K562 (cell line): ENCODE results near the gene DEGS1. TPM values are rescaled to one million over a fixed set of nuclear protein-coding genes. Genes with fewer than 3 reads are reported as not detected.

ENCODE experiments used
- ATAC-seq: fragments of 200-7000 bp; cut with Tn5 transposase; 3 replicates; pipeline ENCODE4 v1.9.1; 2020; ENCODE audit warnings: moderate library complexity
- BruUV-seq: library from RNA; stranded (reverse); fragments of 400-500 nt; replicated peaks from 2 replicates; lab custom pipeline; 2021; lab: Mats Ljungman, UMichigan
- CTCF ChIA-PET: fragments of 300-600 bp; formaldehyde crosslinking; extraction: SDS; loops from one replicate; lab custom pipeline; 2021; ENCODE audit warnings: low intra/inter-chr PET ratio; lab: Yijun Ruan, JAX
- POLR2A ChIA-PET: fragments of 300-600, 350-650 bp; sonication (Branson Sonifier 250); formaldehyde crosslinking; extraction: SDS; loops from one replicate; lab custom pipeline; 2021; ENCODE audit warnings: antibody characterized with exemption, inconsistent platforms; lab: Yijun Ruan, JAX
- DNase-seq, 4 experiments: peaks; one replicate each; pipeline versions ENCODE4 v3.0.0 to v3.0.0-alpha.2; 2011 to 2018; ENCODE audit warnings: low spot score in 3 of 4, mixed read lengths in 3 of 4; ENCODE audit errors: extremely low read depth in 1 of 4
- FAIRE-seq: peaks from 2 replicates; lab custom pipeline; 2011; peaks lifted over from hg19 to GRCh38; lab: Jason Lieb, UNC
- H2AFZ ChIP-seq: 2 replicates; pipeline ENCODE4 v1.6.0; 2011; ENCODE audit warnings: low read depth, low read length, control low read depth, inconsistent platforms
- H3K27ac ChIP-seq: fragments of 200-600 bp; 3 replicates; pipeline ENCODE4 v1.8.0; 2011; ENCODE audit warnings: low read depth, mild to moderate bottlenecking, control low read depth, inconsistent platforms, low read length, moderate library complexity, mixed read lengths; ENCODE audit errors: extremely low read depth
- H3K27me3 ChIP-seq, 2 experiments: fragments of 300-600 bp in 1 of 2; 2 replicates in 1 of 2; 3 replicates in 1 of 2; pipeline versions ENCODE4 v1.6.0 to v1.8.0; 2011; ENCODE audit warnings: inconsistent platforms in 2 of 2, low read length in 2 of 2, mild to moderate bottlenecking in 1 of 2, mixed read lengths in 1 of 2, moderate library complexity in 1 of 2; ENCODE audit not compliant: control insufficient read depth in 2 of 2, insufficient read depth in 2 of 2
- H3K36me3 ChIP-seq: fragments of 300-600 bp; 3 replicates; pipeline ENCODE4 v1.8.0; 2011; ENCODE audit warnings: mild to moderate bottlenecking, low read length, inconsistent platforms; ENCODE audit not compliant: control insufficient read depth, insufficient read depth
- H3K4me1 ChIP-seq, 2 experiments: fragments of 200-600 bp in 1 of 2; replicated peaks in 1 of 2; 2 replicates in 1 of 2; 3 replicates in 1 of 2; pipeline versions ENCODE4 v1.5.1 to v1.8.0; 2011; ENCODE audit warnings: inconsistent platforms in 2 of 2, low read length in 2 of 2, mild to moderate bottlenecking in 1 of 2, mixed read lengths in 1 of 2, moderate library complexity in 1 of 2; ENCODE audit not compliant: control insufficient read depth in 2 of 2, insufficient read depth in 2 of 2
- H3K4me2 ChIP-seq: 2 replicates; pipeline ENCODE4 v1.6.1; 2011; ENCODE audit warnings: low read length, control low read depth, inconsistent platforms, mixed read lengths; ENCODE audit not compliant: insufficient read depth
- H3K4me3 ChIP-seq: fragments of 200-600 bp; sonication (generic), shearing (Covaris generic); 2 replicates; pipeline ENCODE4 v1.5.1; 2016; ENCODE audit warnings: control low read depth, inconsistent platforms
- H3K79me2 ChIP-seq: fragments of 200-600 bp; 3 replicates; pipeline ENCODE4 v1.8.0; 2011; ENCODE audit warnings: low read length, inconsistent platforms; ENCODE audit not compliant: control insufficient read depth, insufficient read depth
- H3K9ac ChIP-seq, 2 experiments: 2 replicates each; pipeline versions ENCODE4 v1.6.0 to v1.6.1; 2011; ENCODE audit warnings: low read depth in 2 of 2, low read length in 2 of 2, control low read depth in 1 of 2, inconsistent platforms in 1 of 2, mild to moderate bottlenecking in 1 of 2, mixed read lengths in 1 of 2; ENCODE audit not compliant: insufficient read depth in 1 of 2
- H3K9me1 ChIP-seq: one replicate; pipeline ENCODE4 v1.6.0; 2011; ENCODE audit warnings: inconsistent platforms, mild to moderate bottlenecking, low read length, moderate library complexity; ENCODE audit not compliant: control insufficient read depth, insufficient read depth
- H3K9me3 ChIP-seq: replicated peaks from 2 replicates; pipeline ENCODE4 v1.5.1; 2011; ENCODE audit warnings: low read depth, low read length, inconsistent platforms; ENCODE audit not compliant: control insufficient read depth, insufficient read depth
- H4K20me1 ChIP-seq: replicated peaks from 2 replicates; pipeline ENCODE4 v1.6.1; 2011; ENCODE audit warnings: low read length, inconsistent platforms, mixed read lengths; ENCODE audit not compliant: control insufficient read depth, insufficient read depth
- ADNP ChIP-seq: fragments of 200-800 bp; sonication (Bioruptor generic); IDR thresholded peaks from 2 replicates; pipeline ENCODE4 v1.6.1; 2016; ENCODE audit warnings: missing genetic modification characterization, missing compliant biosample characterization
- CBFB ChIP-seq: sonication (generic); formaldehyde crosslinking; IDR thresholded peaks from 2 replicates; pipeline ENCODE4 v1.4.0; 2020; ENCODE audit warnings: mild to moderate bottlenecking, missing genetic modification reagents
- CEBPB ChIP-seq: fragments of 450-650 bp; IDR thresholded peaks from 2 replicates; pipeline ENCODE4 v1.6.1; 2016; ENCODE audit warnings: missing genetic modification characterization, missing compliant biosample characterization
- CHD2 ChIP-seq: IDR thresholded peaks from 2 replicates; pipeline ENCODE4 v1.6.1; 2011; ENCODE audit warnings: low read depth, low read length
- CHD4 ChIP-seq: fragments of 200-600 bp; sonication (generic); IDR thresholded peaks from 3 replicates; pipeline ENCODE4 v1.6.1; 2012; ENCODE audit warnings: low read depth, mild to moderate bottlenecking, mixed read lengths, low read length, inconsistent platforms; ENCODE audit not compliant: insufficient read depth, insufficient replicate concordance, poor library complexity, severe bottlenecking
- HMG20B ChIP-seq: fragments of 250-450 bp; sonication (Bioruptor Pico); IDR thresholded peaks from 2 replicates; pipeline ENCODE4 v1.5.0; 2021; ENCODE audit warnings: mild to moderate bottlenecking
- KLF10 ChIP-seq: fragments of 250-450 bp; sonication (Bioruptor Pico); IDR thresholded peaks from 2 replicates; pipeline ENCODE4 v1.6.1; 2021; ENCODE audit warnings: matching md5 sums
- MYC ChIP-seq, 2 experiments: fragments of 250-450 bp in 1 of 2; sonication (Bioruptor Pico) in 1 of 2; IDR thresholded peaks; 2 replicates each; pipeline versions ENCODE4 v1.5.1 to v1.6.1; 2012 to 2021; ENCODE audit warnings: low read depth in 2 of 2, borderline replicate concordance in 1 of 2, improper control_type of control experiment in 1 of 2, low read length in 1 of 2, mild to moderate bottlenecking in 1 of 2, moderate library complexity in 1 of 2
- RCOR1 ChIP-seq, 2 experiments: IDR thresholded peaks; 2 replicates each; pipeline ENCODE4 v1.6.1; 2012; ENCODE audit warnings: low read depth in 2 of 2, low read length in 2 of 2, borderline replicate concordance in 1 of 2, improper control_type of control experiment in 1 of 2
- SMAD4 ChIP-seq: fragments of 250-450 bp; sonication (Bioruptor Pico); conservative IDR thresholded peaks from 2 replicates; pipeline ENCODE4 v1.8.0; 2021; ENCODE audit warnings: inconsistent platforms, mild to moderate bottlenecking, moderate library complexity
- SMARCE1 ChIP-seq: fragments of 450-650 bp; IDR thresholded peaks from 2 replicates; pipeline ENCODE4 v1.7.1; 2016; ENCODE audit warnings: mild to moderate bottlenecking
- ZEB2 ChIP-seq: fragments of 450-650 bp; IDR thresholded peaks from 2 replicates; pipeline ENCODE4 v1.6.1; 2016
- ZNF239 ChIP-seq: fragments of 250-450 bp; sonication (Bioruptor Pico); IDR thresholded peaks from 2 replicates; pipeline ENCODE4 v1.4.0; 2020; ENCODE audit warnings: mild to moderate bottlenecking
- WGBS: fragments of 100-300 bp; shearing (Covaris generic); methylation state at CpG from one replicate; pipeline ENCODE4 v1.1.6; 2016; ENCODE audit warnings: low coverage, mixed read lengths; ENCODE audit not compliant: insufficient coverage; ENCODE audit errors: missing lambda C conversion rate; 5-methylcytosine and 5-hydroxymethylcytosine counted together
- in situ Hi-C: fragments of 300-500 bp; cut with MboI; formaldehyde crosslinking; loops from 4 replicates; pipeline ENCODE4 v1.15.0; 2018; ENCODE audit warnings: inconsistent platforms, mixed read lengths
- intact Hi-C: fragments of 100-400 bp; cut with micrococcal nuclease; formaldehyde crosslinking; loops from 2 replicates; pipeline ENCODE4 v1.14.2; 2022
- polyA plus RNA-seq, 8 experiments: library from polyadenylated mRNA; depleted of rRNA in 4 of 8; stranded (reverse) in 5 of 8; unstranded in 3 of 8; fragments of >200 nt; fragmentation: Nextera tagmentation in 2 of 8; fragmentation: Illumina TruSeq in 1 of 8; extraction: Ambion mirVana in 2 of 8; extraction: Trizol in 1 of 8; gene quantifications; 2 replicates each; pipeline versions ENCODE4 v1.2.1 to v1.2.3, GENCODE V29; 2011 to 2014; ENCODE audit warnings: inconsistent platforms in 1 of 8, missing spikeins in 1 of 8
- total RNA-seq, 7 experiments: library from RNA; depleted of rRNA in 6 of 7; stranded (reverse); fragments of >200 nt in 6 of 7; fragmentation: Illumina TruSeq in 2 of 7; extraction: Trizol in 2 of 7; gene quantifications; 2 replicates each; pipeline versions ENCODE4 v1.2.1 to v1.2.3, GENCODE V29; 2011 to 2021; ENCODE audit warnings: low replicate concordance in 1 of 7
- TF ChIP-seq, protein P1 (sequence below): IDR thresholded peaks from 2 replicates; pipeline ENCODE4 v1.6.1; 2011; ENCODE audit warnings: borderline replicate concordance, low read depth, mild to moderate bottlenecking, moderate library complexity, low read length; ENCODE audit not compliant: insufficient read depth, poor library complexity, severe bottlenecking
- TF ChIP-seq, protein P2 (sequence below): fragments of 250-450 bp; sonication (Bioruptor Pico); IDR thresholded peaks from 2 replicates; pipeline ENCODE4 v1.8.0; 2021; ENCODE audit warnings: moderate library complexity, mild to moderate bottlenecking, inconsistent platforms

The DEGS1 gene
- total and polyA plus RNA-seq, 9 of the 15 experiments (the other 6 are each of a cell fraction or from before 2014, with no cell fraction given) = 12.3 to 95.0 (median 38.8) TPM

DNA sequence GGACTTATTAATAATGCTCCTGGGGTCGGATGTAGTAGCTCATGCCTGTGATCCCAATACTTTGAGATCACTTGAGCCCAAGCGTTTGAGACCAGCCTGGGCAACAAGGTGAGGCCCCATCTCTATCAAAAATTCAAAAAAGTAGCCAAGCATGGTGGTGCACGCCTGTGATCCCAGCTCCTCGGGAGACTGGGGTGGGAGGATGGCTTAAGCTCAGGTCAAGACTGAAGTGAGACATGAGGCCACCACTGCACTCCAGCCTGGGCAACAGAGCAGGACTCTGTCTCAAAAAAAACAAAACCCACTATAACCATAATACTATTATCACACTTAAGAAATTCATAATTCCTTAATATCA lies 1.6 kb upstream of the DEGS1 start (continued):
- TF ChIP-seq, protein P1, sequence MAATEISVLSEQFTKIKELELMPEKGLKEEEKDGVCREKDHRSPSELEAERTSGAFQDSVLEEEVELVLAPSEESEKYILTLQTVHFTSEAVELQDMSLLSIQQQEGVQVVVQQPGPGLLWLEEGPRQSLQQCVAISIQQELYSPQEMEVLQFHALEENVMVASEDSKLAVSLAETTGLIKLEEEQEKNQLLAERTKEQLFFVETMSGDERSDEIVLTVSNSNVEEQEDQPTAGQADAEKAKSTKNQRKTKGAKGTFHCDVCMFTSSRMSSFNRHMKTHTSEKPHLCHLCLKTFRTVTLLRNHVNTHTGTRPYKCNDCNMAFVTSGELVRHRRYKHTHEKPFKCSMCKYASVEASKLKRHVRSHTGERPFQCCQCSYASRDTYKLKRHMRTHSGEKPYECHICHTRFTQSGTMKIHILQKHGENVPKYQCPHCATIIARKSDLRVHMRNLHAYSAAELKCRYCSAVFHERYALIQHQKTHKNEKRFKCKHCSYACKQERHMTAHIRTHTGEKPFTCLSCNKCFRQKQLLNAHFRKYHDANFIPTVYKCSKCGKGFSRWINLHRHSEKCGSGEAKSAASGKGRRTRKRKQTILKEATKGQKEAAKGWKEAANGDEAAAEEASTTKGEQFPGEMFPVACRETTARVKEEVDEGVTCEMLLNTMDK = no peak

DNA sequence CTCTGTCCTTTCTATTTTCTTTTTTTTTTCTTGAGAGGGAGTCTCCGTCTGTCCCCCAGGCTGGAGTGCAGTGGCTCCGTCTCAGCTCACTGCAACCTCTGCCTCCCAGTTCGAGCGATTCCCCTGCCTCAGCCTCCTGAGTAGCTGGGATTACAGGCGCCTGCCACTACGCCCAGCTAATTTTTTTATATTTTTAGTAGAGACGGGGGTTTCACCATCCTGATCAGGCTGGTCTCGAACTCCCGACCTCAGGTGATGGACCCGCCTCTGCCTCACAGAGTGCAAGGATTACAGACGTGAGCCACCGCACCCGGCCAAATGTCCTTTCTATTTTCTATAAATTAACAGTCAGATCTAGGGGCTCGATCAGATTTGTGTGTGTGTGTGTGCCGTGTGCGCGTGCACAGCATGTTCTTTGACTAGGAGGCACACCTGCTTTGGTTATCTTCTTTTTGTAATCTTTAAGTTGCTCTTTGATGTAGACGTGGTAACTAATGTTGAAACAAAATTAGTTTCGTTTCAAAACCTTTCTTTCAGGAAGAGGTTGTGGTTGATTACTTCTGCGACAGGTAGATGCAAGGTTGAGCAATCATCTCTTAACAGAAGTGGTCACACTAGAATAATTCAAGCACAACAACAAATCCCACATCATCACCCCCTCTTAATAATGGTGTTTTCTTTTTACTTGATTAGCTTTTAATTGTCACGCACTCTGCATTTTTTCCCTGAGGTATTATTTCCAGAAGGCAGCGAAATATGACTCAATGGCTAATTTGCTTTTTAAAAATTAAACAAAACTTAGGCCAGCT lies 779 bp upstream of the DEGS1 start:
- H3K36me3 ChIP-seq = peaks cover 19% of the 10 kb centered on the region; the same call in 2 of the 3 replicates
- 0 out of 2 replicates have a peak, but pooled peaks cover 3% of the 10 kb centered on the region for H4K20me1 ChIP-seq
- no peaks in the 10 kb centered on the region for H3K27me3 ChIP-seq
- peaks cover 14 to 35% of the 10 kb centered on the region in 2 experiments; a peak in 4 of 5 replicates for H3K4me1 ChIP-seq
- peak overlapping the region; percentile 91 to 97 for H3K9ac ChIP-seq
- ChIA-PET CTCF (interaction anchor here (0.6 kb wide), 1 partner anchor 72 kb away, joined by 4 read pairs; no protein-coding TSS in a partner anchor), POLR2A (interaction anchor here (0.6 to 2.6 kb wide), 10 partner anchors 9 to 320 kb away, joined by 3 to 9 read pairs (median 5); partner anchors contain the start of gene NVL)
- H2AFZ ChIP-seq = peak overlapping the region; percentile 88
- no peaks in the 10 kb centered on the region for H3K9me3 ChIP-seq
- peak; percentile 52 for FAIRE-seq
- H3K27ac ChIP-seq = peak overlapping the region; percentile 93
- 55% methylated on average over 22 of the region's 22 CpGs for WGBS
- peak overlapping the region; percentile 79 for H3K4me2 ChIP-seq
- peak overlapping the region; percentile 82 for H3K4me3 ChIP-seq
- BruUV-seq = TSS peak; percentile 95
- intact Hi-C loops (loop anchor here (2.0 to 5.0 kb wide), 2 partner anchors 21 to 150 kb away; partner anchors contain the start of gene NVL), in situ Hi-C loops (no loop called here)
- no peak for ATAC-seq
- peak in 1 of 4 experiments; percentile 25 for DNase-seq
- no peaks in the 10 kb centered on the region for H3K9me1 ChIP-seq
- H3K79me2 ChIP-seq = peaks cover 41% of the 10 kb centered on the region
- TF ChIP-seq CEBPB (tag) (peak; percentile 89), SMAD4 (CRISPR knock-in tag) (no peak), CHD4 (peak; percentile 40), KLF10 (CRISPR knock-in tag) (0 out of 2 replicates have a peak, but pooled peaks have one; percentile 52), SMARCE1 (0 out of 2 replicates have a peak, but pooled peaks have one; percentile 41), ZNF239 (no peak), CBFB (CRISPR knock-in tag) (0 out of 2 replicates have a peak, but pooled peaks have one; percentile 16), MYC (IDR thresholded peaks at IDR 0.05; ENCODE audit: low read depth, low read length) (no peak), MYC (CRISPR knock-in tag; IDR thresholded peaks at IDR 0.05; ENCODE audit: borderline replicate concordance, low read depth) (peak; percentile 38; the same call in 1 of the 2 replicates), ZEB2 (0 out of 2 replicates have a peak, but pooled peaks have one; percentile 52), RCOR1 (IDR thresholded peaks at IDR 0.05; ENCODE audit: borderline replicate concordance in 1 of 2, low read depth in 2 of 2, low read length in 2 of 2) (no peak), ADNP (tag) (peak; percentile 40; the same call in 1 of the 2 replicates), HMG20B (CRISPR knock-in tag) (0 out of 2 replicates have a peak, but pooled peaks have one; percentile 57), CHD2 (no peak)
- TF ChIP-seq, protein P2, sequence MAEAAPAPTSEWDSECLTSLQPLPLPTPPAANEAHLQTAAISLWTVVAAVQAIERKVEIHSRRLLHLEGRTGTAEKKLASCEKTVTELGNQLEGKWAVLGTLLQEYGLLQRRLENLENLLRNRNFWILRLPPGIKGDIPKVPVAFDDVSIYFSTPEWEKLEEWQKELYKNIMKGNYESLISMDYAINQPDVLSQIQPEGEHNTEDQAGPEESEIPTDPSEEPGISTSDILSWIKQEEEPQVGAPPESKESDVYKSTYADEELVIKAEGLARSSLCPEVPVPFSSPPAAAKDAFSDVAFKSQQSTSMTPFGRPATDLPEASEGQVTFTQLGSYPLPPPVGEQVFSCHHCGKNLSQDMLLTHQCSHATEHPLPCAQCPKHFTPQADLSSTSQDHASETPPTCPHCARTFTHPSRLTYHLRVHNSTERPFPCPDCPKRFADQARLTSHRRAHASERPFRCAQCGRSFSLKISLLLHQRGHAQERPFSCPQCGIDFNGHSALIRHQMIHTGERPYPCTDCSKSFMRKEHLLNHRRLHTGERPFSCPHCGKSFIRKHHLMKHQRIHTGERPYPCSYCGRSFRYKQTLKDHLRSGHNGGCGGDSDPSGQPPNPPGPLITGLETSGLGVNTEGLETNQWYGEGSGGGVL (CRISPR knock-in tag) = no peak
